RWPE1 (cell line): ENCODE data around the gene KCNMA1.

Experiments
- CTCF ChIA-PET: fragments of 350-600 bp; sonication (Branson Sonifier 250); formaldehyde crosslinking; extraction: SDS; loops from one replicate; lab custom pipeline; 2021; lab: Yijun Ruan, JAX
- POLR2A ChIA-PET: fragments of 400-600 bp; formaldehyde crosslinking; extraction: SDS; loops from one replicate; lab custom pipeline; 2020; ENCODE audit warnings: antibody characterized with exemption; ENCODE audit not compliant: low non-redundant PET; lab: Yijun Ruan, JAX
- DNase-seq: peaks from one replicate; pipeline ENCODE4 v3.0.0; 2012; ENCODE audit warnings: low spot score
- H3K27ac ChIP-seq: fragments of 450-650 bp; 2 replicates; pipeline ENCODE4 v1.5.1; 2017
- CTCF ChIP-seq: fragments of 450-650 bp; conservative IDR thresholded peaks from 2 replicates; pipeline ENCODE4 v1.5.1; 2017; ENCODE audit warnings: low read depth, mild to moderate bottlenecking

The KCNMA1 gene

GRCh38 chr10:77226853-77227565 is 410.6 kb downstream of the KCNMA1 start:
- no peak for TF ChIP-seq CTCF
- POLR2A ChIA-PET, result no interaction called here
- DNase-seq, result no peak
- CTCF ChIA-PET, result no interaction called here
- no peak overlapping the region for H3K27ac ChIP-seq

GRCh38 chr10:77226452-77226851 is 411.2 kb downstream of the KCNMA1 start:
- TF ChIP-seq CTCF, result no peak
- no peak overlapping the region for H3K27ac ChIP-seq
- no peak for DNase-seq
- ChIA-PET POLR2A (no interaction called here), CTCF (no interaction called here)

- ChIA-PET CTCF (no interaction called here), POLR2A (no interaction called here)
- no peak overlapping the region for H3K27ac ChIP-seq
- DNase-seq, result no peak
- TF ChIP-seq CTCF, result no peak
These were observed 411.6 kb downstream of the KCNMA1 start for GRCh38 chr10:77226020-77226419.

GRCh38 chr10:77223526-77224460 is 413.8 kb downstream of the KCNMA1 start:
- DNase-seq, result no peak
- TF ChIP-seq CTCF, result no peak
- H3K27ac ChIP-seq, result no peak overlapping the region
- CTCF ChIA-PET, result interaction anchor here (0.6 kb wide), 1 partner anchor 145 kb away, joined by 4 read pairs; no protein-coding TSS in a partner anchor
- POLR2A ChIA-PET, result no interaction called here

GRCh38 chr10:77220150-77220549 is 417.5 kb downstream of the KCNMA1 start:
- DNase-seq, result no peak
- no peak overlapping the region for H3K27ac ChIP-seq
- POLR2A ChIA-PET, result no interaction called here
- CTCF ChIA-PET, result no interaction called here
- no peak for TF ChIP-seq CTCF

GRCh38 chr10:77219046-77219445 is 418.6 kb downstream of the KCNMA1 start:
- ChIA-PET POLR2A (no interaction called here), CTCF (no interaction called here)
- no peak for TF ChIP-seq CTCF
- no peak for DNase-seq
- H3K27ac ChIP-seq, result no peak overlapping the region
